H1 (cell line): Measurements from ENCODE around the gene RAB3C. TPM values are rescaled to one million over a fixed set of nuclear protein-coding genes. Genes with fewer than 3 reads are reported as not detected.

Experiments used
- CTCF ChIA-PET: fragments of 300-600 bp; sonication (Branson Sonifier 250); formaldehyde crosslinking; loops from one replicate; lab custom pipeline; 2021; ENCODE audit not compliant: partially characterized antibody; lab: Charles Lee
- POLR2A ChIA-PET: fragments of 300-600 bp; sonication (Branson Sonifier 250); formaldehyde crosslinking; loops from one replicate; lab custom pipeline; 2021; ENCODE audit warnings: inconsistent platforms; ENCODE audit not compliant: partially characterized antibody; lab: Charles Lee
- DNase-seq, 2 experiments: peaks; one replicate each; pipeline versions ENCODE4 v3.0.0 to v3.0.0-alpha.2; 2010 to 2022; ENCODE audit warnings: low spot score in 2 of 2, low read depth in 1 of 2, mixed read lengths in 1 of 2
- FAIRE-seq: peaks from 2 replicates; lab custom pipeline; 2011; peaks lifted over from hg19 to GRCh38; lab: Jason Lieb, UNC
- H2AFZ ChIP-seq: 2 replicates; pipeline ENCODE4 v1.8.1; 2012; ENCODE audit warnings: low read length, inconsistent platforms
- H2AK5ac ChIP-seq: 2 replicates; pipeline ENCODE4 v1.6.1; 2013; ENCODE audit warnings: low read depth, low read length
- H2BK120ac ChIP-seq: replicated peaks from 2 replicates; pipeline ENCODE3; 2013; ENCODE audit warnings: low read depth, low read length, inconsistent platforms
- H2BK12ac ChIP-seq: 2 replicates; pipeline ENCODE4 v1.6.1; 2013; ENCODE audit warnings: low read depth, low read length
- H2BK15ac ChIP-seq: 2 replicates; pipeline ENCODE4 v1.6.1; 2013; ENCODE audit warnings: low read length
- H2BK20ac ChIP-seq: 2 replicates; pipeline ENCODE4 v1.6.1; 2013; ENCODE audit warnings: low read length
- H2BK5ac ChIP-seq: 2 replicates; pipeline ENCODE4 v1.6.1; 2013; ENCODE audit warnings: low read depth, low read length
- H3K14ac ChIP-seq: 2 replicates; pipeline ENCODE4 v1.6.1; 2013; ENCODE audit warnings: inconsistent platforms; ENCODE audit not compliant: insufficient read length
- H3K18ac ChIP-seq: 2 replicates; pipeline ENCODE4 v1.6.1; 2013; ENCODE audit warnings: low read length; ENCODE audit errors: extremely low read depth
- H3K23ac ChIP-seq: 2 replicates; pipeline ENCODE4 v1.6.1; 2013; ENCODE audit warnings: inconsistent platforms; ENCODE audit not compliant: insufficient read length
- H3K23me2 ChIP-seq: 2 replicates; pipeline ENCODE4 v1.6.1; 2013; ENCODE audit warnings: low read depth, low read length
- H3K27ac ChIP-seq: 2 replicates; pipeline ENCODE4 v1.6.1; 2011; ENCODE audit warnings: low read depth, low read length, inconsistent platforms
- H3K27me3 ChIP-seq, 4 experiments: replicated peaks in 1 of 4; 1 replicate in 1 of 4; 2 replicates in 3 of 4; pipeline versions ENCODE4 v1.6.1 to v1.8.1; 2011 to 2013; ENCODE audit warnings: low read length in 3 of 4, mild to moderate bottlenecking in 3 of 4, inconsistent platforms in 2 of 4, mixed read lengths in 2 of 4, moderate library complexity in 1 of 4; ENCODE audit not compliant: control insufficient read depth in 3 of 4, insufficient read depth in 3 of 4; ENCODE audit errors: extremely low read depth in 1 of 4
- H3K36me3 ChIP-seq, 4 experiments: 2 replicates each; pipeline versions ENCODE4 v1.6.1 to v1.8.1; 2011 to 2013; ENCODE audit warnings: mild to moderate bottlenecking in 4 of 4, low read length in 3 of 4, moderate library complexity in 2 of 4, control low read depth in 1 of 4, inconsistent platforms in 1 of 4; ENCODE audit not compliant: insufficient read depth in 4 of 4, control insufficient read depth in 2 of 4
- H3K4ac ChIP-seq: replicated peaks from 2 replicates; pipeline ENCODE3; 2013; ENCODE audit warnings: low read length, low read depth, mixed read lengths, inconsistent platforms; ENCODE audit not compliant: insufficient read length
- H3K4me1 ChIP-seq, 4 experiments: replicated peaks in 1 of 4; 1 replicate in 1 of 4; 2 replicates in 3 of 4; pipeline versions ENCODE4 v1.6.1 to v1.8.1; 2011 to 2013; ENCODE audit warnings: low read length in 3 of 4, inconsistent platforms in 2 of 4, mixed read lengths in 1 of 4; ENCODE audit not compliant: insufficient read depth in 4 of 4, control insufficient read depth in 3 of 4
- H3K4me2 ChIP-seq, 2 experiments: 2 replicates each; pipeline versions ENCODE4 v1.6.1 to v1.8.1; 2011 to 2013; ENCODE audit warnings: low read depth in 2 of 2, low read length in 2 of 2, control low read depth in 1 of 2, inconsistent platforms in 1 of 2, mild to moderate bottlenecking in 1 of 2; ENCODE audit not compliant: insufficient read depth in 1 of 2
- H3K4me3 ChIP-seq, 4 experiments: fragments of 200-600, 300-600 bp in 1 of 4; sonication (generic), shearing (Covaris generic), sonication (Bioruptor Twin) in 1 of 4; 2 replicates each; pipeline versions ENCODE4 v1.5.1 to v1.8.1; 2011 to 2016; ENCODE audit warnings: low read length in 4 of 4, low read depth in 3 of 4, control low read depth in 2 of 4, inconsistent platforms in 2 of 4, mild to moderate bottlenecking in 2 of 4, mixed read lengths in 1 of 4, moderate library complexity in 1 of 4; ENCODE audit not compliant: insufficient read depth in 2 of 4; ENCODE audit errors: extremely low read depth in 1 of 4
- H3K56ac ChIP-seq: replicated peaks from 2 replicates; pipeline ENCODE3; 2013; ENCODE audit warnings: low read depth, mild to moderate bottlenecking, mixed read lengths, low read length, inconsistent platforms; ENCODE audit not compliant: insufficient read length
- H3K79me1 ChIP-seq: 2 replicates; pipeline ENCODE4 v1.6.1; 2013; ENCODE audit warnings: low read depth, low read length, control low read depth
- H3K79me2 ChIP-seq, 2 experiments: 2 replicates each; pipeline versions ENCODE4 v1.6.1 to v1.8.1; 2012 to 2013; ENCODE audit warnings: low read length in 2 of 2, mild to moderate bottlenecking in 2 of 2, inconsistent platforms in 1 of 2; ENCODE audit not compliant: insufficient read depth in 2 of 2, control insufficient read depth in 1 of 2
- H3K9ac ChIP-seq, 4 experiments: replicated peaks in 1 of 4; 1 replicate in 1 of 4; 2 replicates in 3 of 4; pipeline versions ENCODE4 v1.6.1 to v1.8.1; 2011 to 2013; ENCODE audit warnings: low read depth in 3 of 4, low read length in 3 of 4, control low read depth in 2 of 4, mild to moderate bottlenecking in 2 of 4, moderate library complexity in 2 of 4, inconsistent platforms in 1 of 4; ENCODE audit errors: extremely low read depth in 1 of 4
- H3K9me3 ChIP-seq, 2 experiments: 2 replicates each; pipeline versions ENCODE4 v1.6.1 to v1.8.1; 2012 to 2013; ENCODE audit warnings: mild to moderate bottlenecking in 2 of 2, moderate library complexity in 2 of 2, control low read depth in 1 of 2, inconsistent platforms in 1 of 2, low read depth in 1 of 2, low read length in 1 of 2, mixed read lengths in 1 of 2; ENCODE audit not compliant: insufficient read depth in 2 of 2
- H4K20me1 ChIP-seq, 2 experiments: replicated peaks in 1 of 2; 2 replicates each; pipeline versions ENCODE3 to v1.8.1; 2011 to 2013; ENCODE audit warnings: inconsistent platforms in 2 of 2, low read length in 2 of 2, mild to moderate bottlenecking in 1 of 2; ENCODE audit not compliant: insufficient read depth in 2 of 2, control insufficient read depth in 1 of 2
- H4K5ac ChIP-seq: 2 replicates; pipeline ENCODE4 v1.6.1; 2013; ENCODE audit warnings: low read length, low read depth, mixed read lengths, inconsistent platforms; ENCODE audit not compliant: insufficient read length
- H4K8ac ChIP-seq: 2 replicates; pipeline ENCODE4 v1.8.0; 2013; ENCODE audit warnings: mild to moderate bottlenecking, moderate library complexity, low read length, inconsistent platforms; ENCODE audit not compliant: insufficient read depth; ENCODE audit errors: extremely low read depth
- H4K91ac ChIP-seq: replicated peaks from 2 replicates; pipeline ENCODE3; 2013; ENCODE audit warnings: low read length, mixed read lengths, inconsistent platforms; ENCODE audit not compliant: insufficient read length
- BACH1 ChIP-seq: IDR thresholded peaks from 2 replicates; pipeline ENCODE4 v1.6.1; 2012; ENCODE audit warnings: low read length, improper control_type of control experiment
- CBX5 ChIP-seq: fragments of 300-800, 300-1000 bp; sonication (generic); IDR thresholded peaks from 2 replicates; pipeline ENCODE4 v1.7.1; 2016; ENCODE audit warnings: antibody characterized with exemption, low read length, low read depth
- CREB1 ChIP-seq: IDR thresholded peaks from 2 replicates; pipeline ENCODE4 v1.6.1; 2012; ENCODE audit warnings: inconsistent platforms
- RXRA ChIP-seq: IDR thresholded peaks from 2 replicates; pipeline ENCODE4 v1.6.1; 2011; ENCODE audit warnings: low read depth, mild to moderate bottlenecking, low read length, moderate library complexity; ENCODE audit not compliant: insufficient read depth
- WGBS, 2 experiments: shearing (Covaris generic) in 1 of 2; methylation state at CpG; one replicate each; pipeline versions ENCODE4 v1.1.6 to v1.1.7; 2013 to 2015; ENCODE audit warnings: low lambda C conversion rate in 2 of 2, mixed read lengths in 2 of 2, inconsistent platforms in 1 of 2, low coverage in 1 of 2, missing lambda C conversion rate in 1 of 2; ENCODE audit not compliant: insufficient replicate concordance in 2 of 2, insufficient coverage in 1 of 2, insufficient read length in 1 of 2; ENCODE audit errors: extremely low coverage in 1 of 2, missing lambda C conversion rate in 1 of 2; 5-methylcytosine and 5-hydroxymethylcytosine counted together
- polyA plus RNA-seq, 7 experiments: library from polyadenylated mRNA; depleted of rRNA in 3 of 7; stranded (reverse) in 5 of 7; unstranded in 2 of 7; fragments of >200 nt in 5 of 7; fragments of 200-250 nt in 2 of 7; gene quantifications; 1 replicate in 5 of 7; 2 replicates in 1 of 7; 4 replicates in 1 of 7; pipeline versions ENCODE4 v1.2.1 to v1.2.3, GENCODE V29; 2011 to 2013; ENCODE audit warnings: missing spikeins in 2 of 7, mixed read lengths in 2 of 7
- total RNA-seq: library from RNA; stranded (reverse); fragmentation: NEBNext Ultra II Directional; extraction: Animal tissue kit (Norgen Biotek cat#: 25700); gene quantifications from 2 replicates; pipeline ENCODE4 v1.2.1, GENCODE V29; 2021
- TF ChIP-seq, protein P1 (sequence below): IDR thresholded peaks from 2 replicates; pipeline ENCODE4 v1.6.1; 2011; ENCODE audit warnings: low read depth, mild to moderate bottlenecking, low read length; ENCODE audit not compliant: insufficient read depth

Gene RAB3C
- total and polyA plus RNA-seq, 2 of the 8 experiments (the other 6 are each of a cell fraction or from before 2014, with no cell fraction given): 14.7 to 18.3 TPM

GRCh38 chr5:58622936-58623871, 40.3 kb downstream of the RAB3C start:
- Histone ChIP-seq H2BK120ac (no peak overlapping the region), H2AFZ (no peak overlapping the region), H2BK5ac (no peak overlapping the region), H3K56ac (no peak overlapping the region), H3K4me2 (no peak overlapping the region), H3K14ac (no peak overlapping the region), H3K9me3 (no peaks in the 10 kb centered on the region), H2BK15ac (no peak overlapping the region), H3K18ac (no peak overlapping the region), H2BK20ac (no peak overlapping the region), H3K23ac (no peak overlapping the region), H4K5ac (no peak overlapping the region), H3K79me1 (no peaks in the 10 kb centered on the region), H3K27me3 (no peaks in the 10 kb centered on the region), H2AK5ac (no peak overlapping the region), H3K4me3 (no peak overlapping the region), H3K4me1 (no peaks in the 10 kb centered on the region), H3K36me3 (no peaks in the 10 kb centered on the region), H3K79me2 (no peaks in the 10 kb centered on the region), H3K9ac (no peak overlapping the region), H4K91ac (no peak overlapping the region), H2BK12ac (no peak overlapping the region), H3K27ac (no peak overlapping the region), H4K8ac (no peak overlapping the region), H4K20me1 (no peaks in the 10 kb centered on the region), H3K4ac (no peak overlapping the region), H3K23me2 (no peaks in the 10 kb centered on the region)
- POLR2A ChIA-PET: no interaction called here
- DNase-seq (no peak), FAIRE-seq (no peak)
- CTCF ChIA-PET: no interaction called here
- 88% methylated on average over 3 of the region's 3 CpGs; no CpG with 5 or more reads in 1 of the 2 experiments for WGBS, 2 experiments
- TF ChIP-seq RXRA (no peak), CREB1 (no peak), BACH1 (no peak), CBX5 (no peak)
- TF ChIP-seq, protein P1, sequence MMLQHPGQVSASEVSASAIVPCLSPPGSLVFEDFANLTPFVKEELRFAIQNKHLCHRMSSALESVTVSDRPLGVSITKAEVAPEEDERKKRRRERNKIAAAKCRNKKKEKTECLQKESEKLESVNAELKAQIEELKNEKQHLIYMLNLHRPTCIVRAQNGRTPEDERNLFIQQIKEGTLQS: no peak
